Stimulated activated CD4-positive, alpha-beta T cell treated with anti-CD3 and anti-CD28 coated beads, Interleukin-1b, Interleukin-23, amount 100 ng/mL, for 48 hours (primary cell): ENCODE results near the gene NAALADL2.
"Not testable (repeated sequence)": the region's sequence is repeated elsewhere in the genome, so short reads cannot be mapped to it uniquely, and the experiment has no call there.

Source experiments
- DNase-seq: peaks from one replicate; pipeline ENCODE4 v3.0.0-alpha.2; 2020

NAALADL2 gene

GRCh38 chr3:175222356-175222755 is 363.2 kb downstream of the NAALADL2 start:
- DNase-seq: no peak

DNA sequence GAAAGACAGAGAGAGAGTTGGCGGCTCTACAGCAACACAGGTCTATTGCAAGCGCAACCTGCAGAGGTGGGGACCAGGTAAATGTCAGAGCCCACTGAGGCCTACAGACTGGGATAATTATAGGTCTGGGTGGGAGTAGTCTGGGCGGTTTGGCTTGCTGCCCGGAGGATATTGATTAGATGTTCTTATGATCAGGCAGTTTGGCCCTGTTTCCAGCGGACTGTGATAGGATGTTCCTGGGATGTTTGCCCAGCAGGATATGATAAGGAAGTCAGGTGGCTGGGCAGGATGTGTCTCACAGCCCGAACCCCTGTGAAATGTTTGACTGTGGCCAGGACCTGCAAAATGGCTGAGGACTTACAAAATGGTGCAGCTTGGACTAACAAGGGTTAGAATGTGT is 364.9 kb downstream of the NAALADL2 start:
- no peak for DNase-seq

- DNase-seq: no peak
Measured at GRCh38 chr3:175226444-175226843, 367.3 kb downstream of the NAALADL2 start.

DNA sequence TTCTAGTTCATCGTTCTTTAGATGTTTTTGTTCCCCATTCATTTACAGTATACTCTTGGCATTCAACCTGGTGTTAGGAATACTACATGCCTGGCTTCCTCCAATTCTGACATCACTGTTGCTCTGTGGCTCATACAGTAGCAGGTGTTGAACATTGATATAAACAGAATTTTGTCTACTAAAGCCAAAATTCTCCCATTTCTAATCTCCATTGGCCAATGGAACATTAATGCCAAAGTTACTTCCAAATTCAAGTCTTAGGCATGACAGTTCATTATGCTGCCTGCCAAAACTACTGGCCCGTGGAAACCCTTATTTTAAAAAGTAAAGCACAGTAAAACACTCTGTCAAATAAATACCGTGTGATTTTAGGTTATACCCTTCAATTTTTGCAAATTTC is 368.0 kb downstream of the NAALADL2 start:
- no peak for DNase-seq

DNA sequence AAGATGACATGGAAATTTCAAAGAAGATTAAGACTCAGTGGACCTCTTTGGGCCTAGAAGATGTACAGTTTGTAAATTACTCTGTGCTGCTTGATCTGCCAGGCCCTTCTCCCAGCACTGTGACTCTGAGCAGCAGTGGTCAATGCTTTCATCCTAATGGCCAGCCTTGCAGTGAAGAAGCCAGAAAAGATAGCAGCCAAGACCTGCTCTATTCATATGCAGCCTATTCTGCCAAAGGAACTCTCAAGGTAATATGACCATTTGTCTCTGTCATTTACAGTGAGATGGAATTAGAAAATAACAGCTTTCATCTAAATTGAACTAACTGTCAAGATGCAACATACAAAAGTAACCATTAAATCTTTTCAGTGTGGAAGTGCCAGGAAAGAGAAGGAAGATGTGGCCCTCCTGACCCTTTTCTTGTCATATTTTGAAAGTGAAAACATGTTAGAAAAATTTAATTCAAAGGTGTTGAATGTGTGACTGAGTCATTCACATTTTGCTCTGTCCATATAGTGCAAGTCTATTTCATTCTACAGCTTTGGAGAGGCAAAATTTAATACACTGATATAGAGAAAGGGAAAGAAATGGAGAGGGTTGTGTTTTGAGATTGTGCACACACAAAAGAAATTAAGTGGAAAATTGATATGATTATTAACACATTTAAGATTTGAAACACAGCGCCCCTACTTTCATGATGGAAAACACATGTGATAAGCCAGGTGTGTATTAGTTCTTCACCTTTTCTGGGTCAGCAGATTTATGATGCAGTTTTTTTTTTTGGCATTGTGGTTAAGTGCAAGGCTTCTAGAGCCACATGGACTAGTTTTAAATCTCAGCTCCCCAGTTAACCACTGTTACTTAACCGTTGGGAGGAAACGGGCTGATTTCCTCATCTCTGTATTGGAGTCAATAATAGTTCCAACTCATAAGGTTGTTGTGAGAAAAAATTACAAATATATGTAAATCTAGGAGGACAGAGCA is 375.1 kb downstream of the NAALADL2 start:
- DNase-seq: no peak

- DNase-seq: no peak
Measured at GRCh38 chr3:175238801-175239200, 379.7 kb downstream of the NAALADL2 start.

DNA sequence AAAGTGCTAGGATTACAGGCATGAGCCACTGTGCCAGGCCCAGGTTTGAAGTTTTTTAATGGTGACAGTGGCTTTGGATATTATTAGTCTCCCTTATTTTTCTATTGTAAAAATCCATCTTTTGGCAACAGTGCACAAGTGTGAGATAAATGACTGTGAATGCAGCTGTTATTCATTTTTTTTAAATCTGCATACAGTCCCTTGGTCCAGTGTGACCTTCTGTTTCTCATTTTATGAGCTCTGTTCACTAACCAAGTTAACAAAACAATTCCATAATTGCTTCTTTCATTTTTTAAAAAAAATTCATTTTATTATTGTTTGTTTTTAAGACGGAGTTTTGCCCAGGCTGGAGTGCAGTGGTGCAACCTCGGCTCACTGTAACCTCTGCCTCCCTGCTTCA is 381.8 kb downstream of the NAALADL2 start:
- DNase-seq: no peak

DNA sequence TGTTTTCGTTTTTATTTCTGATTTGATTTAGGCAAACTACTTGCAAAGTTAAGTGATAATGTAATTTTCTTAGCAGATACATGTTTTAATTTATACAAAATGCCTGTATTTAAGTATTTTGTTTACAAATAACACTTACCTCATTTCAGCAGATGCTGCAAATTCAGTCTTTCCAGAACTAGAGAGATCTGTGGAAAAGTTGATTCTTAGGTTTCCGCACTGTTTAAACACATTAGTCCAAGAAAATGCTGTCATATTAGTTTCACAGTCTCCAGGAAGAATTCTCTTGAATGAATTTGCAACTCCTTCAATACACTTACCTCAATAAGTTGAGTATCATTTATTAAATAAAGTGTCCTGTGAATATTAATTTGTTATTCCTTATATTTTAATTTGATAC is 383.1 kb downstream of the NAALADL2 start:
- DNase-seq: no peak

- DNase-seq: no peak
Measured at GRCh38 chr3:175246234-175246633, 387.1 kb downstream of the NAALADL2 start.

GRCh38 chr3:175246766-175247165 is 387.6 kb downstream of the NAALADL2 start:
- no peak for DNase-seq

DNA sequence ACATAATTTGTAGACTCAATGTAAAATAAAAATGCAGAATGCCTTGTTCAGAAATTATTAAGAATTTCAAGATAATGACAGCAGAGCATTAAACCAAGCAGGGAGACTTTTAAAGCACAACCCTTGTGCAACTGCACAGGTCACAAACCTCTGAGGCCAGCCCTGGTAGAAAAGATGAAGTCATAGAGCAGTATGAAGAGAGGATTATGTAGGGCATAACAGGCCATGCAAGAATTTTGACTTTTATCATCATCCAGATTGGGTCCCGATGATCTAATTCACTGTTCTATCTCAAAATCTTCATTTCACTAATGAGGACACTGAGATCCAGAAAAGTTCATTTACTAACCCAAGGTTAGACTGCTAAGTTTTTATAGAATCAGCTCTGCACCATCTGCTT is 388.5 kb downstream of the NAALADL2 start:
- DNase-seq: no peak

DNA sequence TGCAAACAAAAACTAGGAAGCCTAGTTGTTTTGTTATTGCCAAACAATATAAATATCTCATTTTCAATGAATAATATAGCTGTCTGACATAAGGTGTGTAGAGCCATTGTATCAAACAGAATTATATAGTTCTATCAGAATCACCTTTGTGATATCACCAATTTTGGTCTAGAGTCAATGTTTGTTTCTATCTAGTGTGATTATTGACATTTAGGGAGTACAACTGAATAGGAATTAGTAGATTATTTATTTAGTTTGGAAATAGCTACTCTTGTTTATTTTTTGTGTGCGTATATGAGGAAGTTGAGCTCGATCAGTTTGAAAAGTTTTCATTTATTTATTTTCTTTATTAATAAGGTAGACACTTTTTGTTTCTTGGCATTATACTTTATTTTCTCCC is 389.7 kb downstream of the NAALADL2 start:
- no peak for DNase-seq

- no peak for DNase-seq
Measured at GRCh38 chr3:175255698-175256097, 396.6 kb downstream of the NAALADL2 start.

DNA sequence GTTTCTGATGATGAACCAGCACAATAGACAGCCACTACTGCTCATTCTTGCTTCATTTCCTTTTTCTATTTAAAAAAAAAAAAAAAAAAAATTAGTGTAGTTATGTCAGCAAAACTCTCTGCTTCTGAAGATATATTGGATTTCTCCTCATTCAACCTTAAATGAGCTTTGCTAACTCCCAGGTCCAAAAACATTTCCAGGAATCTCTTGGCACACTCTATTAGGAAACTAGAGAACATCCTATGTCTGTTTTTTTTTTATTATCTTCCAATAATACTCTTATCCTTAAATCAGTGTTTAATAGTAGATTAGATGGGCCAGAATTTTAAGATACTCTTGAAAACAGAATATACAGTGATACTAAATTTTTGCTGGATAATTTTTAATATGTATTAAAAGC is 398.0 kb downstream of the NAALADL2 start:
- DNase-seq: no peak

DNA sequence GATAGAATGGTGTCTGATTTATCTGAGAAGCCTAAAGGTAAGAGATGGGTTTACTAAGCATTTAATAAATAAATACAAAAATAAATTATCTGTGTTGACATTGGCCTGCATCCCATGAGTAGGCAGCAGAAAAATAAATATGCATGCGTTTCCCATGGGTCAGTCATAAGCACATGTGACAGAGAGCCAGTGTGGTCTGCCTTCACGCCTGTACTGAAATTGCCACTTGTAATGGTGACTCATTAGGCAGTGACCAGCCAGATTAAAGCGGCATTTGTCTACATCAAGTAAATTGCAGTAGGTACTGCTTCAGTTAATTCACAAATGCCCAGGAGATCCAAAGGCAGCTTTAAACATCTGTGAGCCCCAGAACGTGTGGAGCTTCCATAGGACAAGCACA is 399.6 kb downstream of the NAALADL2 start:
- DNase-seq: no peak

DNA sequence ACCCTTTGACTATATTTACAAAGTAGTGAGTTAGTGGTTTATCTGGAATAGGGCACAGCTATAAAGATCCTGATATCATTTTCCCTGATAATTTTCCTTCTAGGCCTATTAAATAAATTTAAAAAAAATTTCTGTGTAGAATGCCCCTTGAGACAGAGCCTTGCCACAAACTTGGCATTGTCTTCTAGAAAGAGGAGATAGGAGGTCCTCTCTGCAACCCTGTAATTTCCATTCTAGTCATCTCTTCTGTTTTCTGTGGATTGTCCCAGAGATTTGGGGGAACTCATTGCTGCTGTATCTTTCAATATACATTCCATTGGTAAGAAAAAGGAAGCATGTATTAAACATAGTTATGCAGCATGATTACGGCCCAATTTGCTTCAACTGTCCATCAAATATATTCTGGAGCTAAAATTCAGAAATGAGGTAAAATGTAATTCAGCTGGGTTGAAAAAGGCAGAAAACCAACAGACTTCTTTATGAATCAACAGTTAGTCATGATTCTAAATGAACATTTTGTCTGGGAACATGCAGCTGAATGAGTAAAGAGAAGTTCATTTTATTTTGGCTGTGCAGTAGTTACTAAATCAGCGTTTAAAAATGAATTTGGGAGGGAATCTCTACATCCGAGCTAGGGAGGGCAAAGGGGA is 401.1 kb downstream of the NAALADL2 start:
- no peak for DNase-seq

DNA sequence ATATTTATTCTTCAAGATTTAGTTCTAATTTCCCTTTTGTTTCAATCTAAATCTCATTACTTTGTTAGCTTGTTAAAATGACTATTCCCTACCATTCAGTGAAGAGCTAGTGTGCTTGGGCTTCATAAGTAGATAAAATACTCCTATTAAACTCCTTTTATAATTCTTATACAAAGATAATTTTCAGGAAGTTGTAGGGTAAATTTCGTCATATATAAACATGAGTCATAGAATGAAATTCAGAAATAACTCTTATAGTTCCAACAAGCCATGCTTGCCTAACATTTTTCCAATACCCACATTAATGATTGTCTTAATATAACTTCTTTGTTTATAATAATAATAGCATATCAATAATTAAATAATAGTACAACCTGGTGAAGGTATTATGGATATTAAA is 407.3 kb downstream of the NAALADL2 start:
- no peak for DNase-seq

GRCh38 chr3:175267121-175267531 is 408.0 kb downstream of the NAALADL2 start:
- no peak for DNase-seq

DNA sequence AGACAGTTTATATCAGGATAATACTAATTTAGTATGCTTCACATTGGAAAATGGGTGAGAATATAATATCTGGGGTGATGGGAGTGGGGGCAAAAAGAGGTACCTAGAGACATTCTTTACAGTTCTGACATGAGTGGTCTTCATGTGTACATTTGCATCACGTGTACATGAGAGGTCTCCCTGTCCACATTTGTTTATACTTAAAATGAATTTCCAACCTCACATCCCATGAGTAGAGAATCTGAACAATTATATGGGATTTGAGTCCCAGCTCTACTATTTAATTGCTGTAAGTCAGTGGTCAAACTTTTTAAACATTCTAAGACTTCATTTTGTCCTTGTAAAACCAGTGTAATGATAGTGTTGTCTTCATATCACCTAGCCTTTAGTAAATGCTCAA is 408.4 kb downstream of the NAALADL2 start:
- DNase-seq: no peak

- DNase-seq: no peak
Measured at GRCh38 chr3:175269394-175269793, 410.3 kb downstream of the NAALADL2 start.

GRCh38 chr3:175270198-175270837 is 411.2 kb downstream of the NAALADL2 start:
- DNase-seq: no peak

- DNase-seq: no peak
Measured at GRCh38 chr3:175270866-175271265, 411.7 kb downstream of the NAALADL2 start.

- DNase-seq: not testable (repeated sequence)
Measured at GRCh38 chr3:175271465-175271864, 412.3 kb downstream of the NAALADL2 start.

GRCh38 chr3:175272392-175272791 is 413.3 kb downstream of the NAALADL2 start:
- no peak for DNase-seq
